HepG2 (cell line): ENCODE measurements around the gene THAP9. TPM values are rescaled to one million over a fixed set of nuclear protein-coding genes. Genes with fewer than 3 reads are reported as not detected.
A peak's percentile ranks its signal among the peaks of the same experiment; 100 is the strongest.

Experiments
- CBFB ChIP-seq: sonication (generic); formaldehyde crosslinking; IDR thresholded peaks from 2 replicates; pipeline ENCODE4 v1.4.0; 2020; ENCODE audit warnings: missing genetic modification reagents
- CEBPB ChIP-seq: IDR thresholded peaks from 2 replicates; pipeline ENCODE4 v1.6.1; 2011; ENCODE audit warnings: low read depth, low read length, improper control_type of control experiment, borderline replicate concordance
- HNRNPLL ChIP-seq: fragments of 200-400 bp; formaldehyde crosslinking; IDR thresholded peaks from 2 replicates; pipeline ENCODE4 v1.6.1; 2017; ENCODE audit warnings: mild to moderate bottlenecking, low read depth, low read length; ENCODE audit not compliant: poor library complexity, severe bottlenecking
- HOXA3 ChIP-seq: sonication (generic); formaldehyde crosslinking; IDR thresholded peaks from 2 replicates; pipeline ENCODE4 v1.5.0; 2020; ENCODE audit warnings: missing genetic modification reagents
- KLF15 ChIP-seq: sonication (generic); formaldehyde crosslinking; IDR thresholded peaks from 2 replicates; pipeline ENCODE4 v1.8.1; 2023; ENCODE audit warnings: borderline replicate concordance, mild to moderate bottlenecking, inconsistent platforms, missing genetic modification reagents, mixed read lengths
- MAFG ChIP-seq: sonication (generic); formaldehyde crosslinking; IDR thresholded peaks from 2 replicates; pipeline ENCODE4 v1.5.1; 2020; ENCODE audit warnings: mild to moderate bottlenecking, missing genetic modification reagents
- MEIS2 ChIP-seq: sonication (generic); formaldehyde crosslinking; IDR thresholded peaks from 2 replicates; pipeline ENCODE4 v1.9.0; 2021; ENCODE audit warnings: mild to moderate bottlenecking, missing genetic modification reagents
- MYNN ChIP-seq: sonication (generic); formaldehyde crosslinking; IDR thresholded peaks from 2 replicates; pipeline ENCODE4 v1.4.0; 2020; ENCODE audit warnings: mild to moderate bottlenecking, low read depth, missing genetic modification reagents
- REXO4 ChIP-seq: sonication (generic); formaldehyde crosslinking; IDR thresholded peaks from 2 replicates; pipeline ENCODE4 v1.8.0; 2022; ENCODE audit warnings: missing genetic modification reagents, mild to moderate bottlenecking, borderline replicate concordance
- TGIF2 ChIP-seq: IDR thresholded peaks from 2 replicates; pipeline ENCODE4 v1.6.1; 2016; ENCODE audit warnings: control low read depth, missing compliant biosample characterization
- ZNF180 ChIP-seq: sonication (generic); formaldehyde crosslinking; IDR thresholded peaks from 2 replicates; pipeline ENCODE4 v1.4.0; 2020; ENCODE audit warnings: low read depth, missing genetic modification reagents, borderline replicate concordance
- ZNF256 ChIP-seq: sonication (generic); formaldehyde crosslinking; conservative IDR thresholded peaks from 2 replicates; pipeline ENCODE4 v1.4.0; 2020; ENCODE audit warnings: missing genetic modification reagents
- ZNF430 ChIP-seq: sonication (generic); formaldehyde crosslinking; IDR thresholded peaks from 2 replicates; pipeline ENCODE4 v1.9.0; 2021; ENCODE audit warnings: mild to moderate bottlenecking, missing genetic modification reagents
- ZNF546 ChIP-seq: sonication (generic); formaldehyde crosslinking; conservative IDR thresholded peaks from 2 replicates; pipeline ENCODE4 v1.8.1; 2023; ENCODE audit warnings: mild to moderate bottlenecking, missing genetic modification reagents
- ZNF550 ChIP-seq: sonication (generic); formaldehyde crosslinking; IDR thresholded peaks from 2 replicates; pipeline ENCODE4 v1.4.0; 2020; ENCODE audit warnings: mild to moderate bottlenecking, missing genetic modification reagents, borderline replicate concordance
- ZNF562 ChIP-seq: sonication (generic); formaldehyde crosslinking; IDR thresholded peaks from 2 replicates; pipeline ENCODE4 v1.8.0; 2022; ENCODE audit warnings: missing genetic modification reagents, borderline replicate concordance
- ZSCAN12 ChIP-seq: sonication (generic); formaldehyde crosslinking; IDR thresholded peaks from 2 replicates; pipeline ENCODE4 v1.9.0; 2021; ENCODE audit warnings: mild to moderate bottlenecking, missing genetic modification reagents
- ZSCAN21 ChIP-seq: sonication (generic); formaldehyde crosslinking; IDR thresholded peaks from 2 replicates; pipeline ENCODE4 v1.8.0; 2022; ENCODE audit warnings: mild to moderate bottlenecking, missing genetic modification reagents, moderate library complexity, borderline replicate concordance
- polyA plus RNA-seq, 8 experiments: library from polyadenylated mRNA; depleted of rRNA in 3 of 8; stranded (reverse) in 7 of 8; unstranded in 1 of 8; fragments of >200 nt; fragmentation: Illumina TruSeq in 4 of 8; extraction: Trizol in 4 of 8; gene quantifications; 2 replicates each; pipeline versions ENCODE4 v1.2.1 to v1.2.3, GENCODE V29; 2011 to 2016; ENCODE audit warnings: low read depth in 4 of 8, missing spikeins in 1 of 8, mixed read lengths in 1 of 8; ENCODE audit not compliant: insufficient read depth in 1 of 8
- total RNA-seq, 5 experiments: library from RNA; depleted of rRNA; stranded (reverse); fragments of >200 nt; fragmentation: Illumina TruSeq; extraction: Trizol; gene quantifications; 2 replicates each; pipeline ENCODE4 v1.2.3, GENCODE V29; 2016; ENCODE audit warnings: low read depth in 1 of 5
- TF ChIP-seq, protein P1 (sequence below): sonication (generic); formaldehyde crosslinking; IDR thresholded peaks from 2 replicates; pipeline ENCODE4 v1.4.0; 2020; ENCODE audit warnings: missing genetic modification reagents, borderline replicate concordance
- TF ChIP-seq, protein P2 (sequence below): fragments of 450-650 bp; IDR thresholded peaks from 2 replicates; pipeline ENCODE4 v1.6.1; 2017; ENCODE audit warnings: mild to moderate bottlenecking
- TF ChIP-seq, protein P3 (sequence below): sonication (generic); formaldehyde crosslinking; IDR thresholded peaks from 2 replicates; pipeline ENCODE4 v1.5.0; 2020; ENCODE audit warnings: missing genetic modification reagents, mild to moderate bottlenecking, borderline replicate concordance

Gene THAP9
- total and polyA plus RNA-seq, 2 of the 13 experiments (the other 11 are each of a cell fraction or from before 2014, with no cell fraction given) = 6.0 to 7.2 TPM

DNA sequence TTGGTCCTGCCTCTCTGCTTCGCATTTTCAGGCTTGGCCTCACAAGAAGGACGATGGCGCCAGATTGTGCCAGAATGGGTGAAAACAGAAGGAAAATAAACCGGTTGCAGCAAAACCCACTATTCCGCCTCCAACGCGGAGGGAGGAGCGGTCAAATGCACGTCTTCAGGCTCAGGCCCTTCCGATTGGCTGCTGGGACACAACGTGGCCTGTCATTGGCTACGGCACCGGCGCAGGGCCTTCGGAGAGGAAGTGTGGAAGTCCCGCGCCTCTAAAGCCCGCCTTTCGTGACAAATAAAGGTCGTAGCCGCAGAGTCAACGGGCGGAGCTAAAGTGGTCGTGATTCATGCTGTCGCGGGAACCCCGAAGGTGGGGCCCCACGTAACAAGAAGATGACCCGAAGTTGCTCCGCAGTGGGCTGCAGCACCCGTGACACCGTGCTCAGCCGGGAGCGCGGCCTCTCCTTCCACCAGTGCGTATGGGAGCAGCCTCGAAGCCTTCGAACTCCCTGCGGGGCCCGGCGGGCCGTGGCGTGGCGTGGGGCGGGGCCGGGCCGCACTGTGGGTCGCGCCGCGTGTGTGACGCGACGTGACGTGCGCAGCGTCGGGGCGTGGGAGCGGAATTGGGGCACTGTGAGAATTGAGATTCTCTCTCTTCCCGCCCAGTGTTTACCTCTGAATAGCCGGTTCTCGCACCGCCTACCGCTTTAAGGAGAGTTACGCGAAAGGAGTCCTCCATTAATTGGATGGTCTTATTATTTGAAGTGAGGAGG, at the start of gene THAP9 (continued):
- TF ChIP-seq ZNF562 (CRISPR knock-in tag) (peak; percentile 42; the same call in 1 of the 2 replicates), REXO4 (CRISPR knock-in tag) (0 out of 2 replicates have a peak, but pooled peaks have one; percentile 88), HNRNPLL (peak; percentile 99), MAFG (CRISPR knock-in tag) (no peak), ZNF430 (CRISPR knock-in tag) (0 out of 2 replicates have a peak, but pooled peaks have one; percentile 43), HOXA3 (peak; percentile 99), ZNF550 (no peak; the same call in 1 of the 2 replicates), CEBPB (no peak; the same call in 1 of the 2 replicates), KLF15 (CRISPR knock-in tag) (no peak), ZNF546 (CRISPR knock-in tag) (0 out of 2 replicates have a peak, but pooled peaks have one; percentile 80), CBFB (CRISPR knock-in tag) (peak; percentile 76), MEIS2 (CRISPR knock-in tag) (peak; percentile 62; the same call in 1 of the 2 replicates), ZNF180 (CRISPR knock-in tag) (no peak), ZSCAN21 (CRISPR knock-in tag) (peak; percentile 87), ZSCAN12 (no peak), ZNF256 (0 out of 2 replicates have a peak, but pooled peaks have one; percentile 75), TGIF2 (CRISPR knock-in tag) (no peak; the same call in 1 of the 2 replicates), MYNN (CRISPR knock-in tag) (peak; percentile 40; the same call in 1 of the 2 replicates)
- TF ChIP-seq, protein P1, sequence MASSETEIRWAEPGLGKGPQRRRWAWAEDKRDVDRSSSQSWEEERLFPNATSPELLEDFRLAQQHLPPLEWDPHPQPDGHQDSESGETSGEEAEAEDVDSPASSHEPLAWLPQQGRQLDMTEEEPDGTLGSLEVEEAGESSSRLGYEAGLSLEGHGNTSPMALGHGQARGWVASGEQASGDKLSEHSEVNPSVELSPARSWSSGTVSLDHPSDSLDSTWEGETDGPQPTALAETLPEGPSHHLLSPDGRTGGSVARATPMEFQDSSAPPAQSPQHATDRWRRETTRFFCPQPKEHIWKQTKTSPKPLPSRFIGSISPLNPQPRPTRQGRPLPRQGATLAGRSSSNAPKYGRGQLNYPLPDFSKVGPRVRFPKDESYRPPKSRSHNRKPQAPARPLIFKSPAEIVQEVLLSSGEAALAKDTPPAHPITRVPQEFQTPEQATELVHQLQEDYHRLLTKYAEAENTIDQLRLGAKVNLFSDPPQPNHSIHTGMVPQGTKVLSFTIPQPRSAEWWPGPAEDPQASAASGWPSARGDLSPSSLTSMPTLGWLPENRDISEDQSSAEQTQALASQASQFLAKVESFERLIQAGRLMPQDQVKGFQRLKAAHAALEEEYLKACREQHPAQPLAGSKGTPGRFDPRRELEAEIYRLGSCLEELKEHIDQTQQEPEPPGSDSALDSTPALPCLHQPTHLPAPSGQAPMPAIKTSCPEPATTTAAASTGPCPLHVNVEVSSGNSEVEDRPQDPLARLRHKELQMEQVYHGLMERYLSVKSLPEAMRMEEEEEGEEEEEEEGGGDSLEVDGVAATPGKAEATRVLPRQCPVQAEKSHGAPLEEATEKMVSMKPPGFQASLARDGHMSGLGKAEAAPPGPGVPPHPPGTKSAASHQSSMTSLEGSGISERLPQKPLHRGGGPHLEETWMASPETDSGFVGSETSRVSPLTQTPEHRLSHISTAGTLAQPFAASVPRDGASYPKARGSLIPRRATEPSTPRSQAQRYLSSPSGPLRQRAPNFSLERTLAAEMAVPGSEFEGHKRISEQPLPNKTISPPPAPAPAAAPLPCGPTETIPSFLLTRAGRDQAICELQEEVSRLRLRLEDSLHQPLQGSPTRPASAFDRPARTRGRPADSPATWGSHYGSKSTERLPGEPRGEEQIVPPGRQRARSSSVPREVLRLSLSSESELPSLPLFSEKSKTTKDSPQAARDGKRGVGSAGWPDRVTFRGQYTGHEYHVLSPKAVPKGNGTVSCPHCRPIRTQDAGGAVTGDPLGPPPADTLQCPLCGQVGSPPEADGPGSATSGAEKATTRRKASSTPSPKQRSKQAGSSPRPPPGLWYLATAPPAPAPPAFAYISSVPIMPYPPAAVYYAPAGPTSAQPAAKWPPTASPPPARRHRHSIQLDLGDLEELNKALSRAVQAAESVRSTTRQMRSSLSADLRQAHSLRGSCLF = no peak
- TF ChIP-seq, protein P2, sequence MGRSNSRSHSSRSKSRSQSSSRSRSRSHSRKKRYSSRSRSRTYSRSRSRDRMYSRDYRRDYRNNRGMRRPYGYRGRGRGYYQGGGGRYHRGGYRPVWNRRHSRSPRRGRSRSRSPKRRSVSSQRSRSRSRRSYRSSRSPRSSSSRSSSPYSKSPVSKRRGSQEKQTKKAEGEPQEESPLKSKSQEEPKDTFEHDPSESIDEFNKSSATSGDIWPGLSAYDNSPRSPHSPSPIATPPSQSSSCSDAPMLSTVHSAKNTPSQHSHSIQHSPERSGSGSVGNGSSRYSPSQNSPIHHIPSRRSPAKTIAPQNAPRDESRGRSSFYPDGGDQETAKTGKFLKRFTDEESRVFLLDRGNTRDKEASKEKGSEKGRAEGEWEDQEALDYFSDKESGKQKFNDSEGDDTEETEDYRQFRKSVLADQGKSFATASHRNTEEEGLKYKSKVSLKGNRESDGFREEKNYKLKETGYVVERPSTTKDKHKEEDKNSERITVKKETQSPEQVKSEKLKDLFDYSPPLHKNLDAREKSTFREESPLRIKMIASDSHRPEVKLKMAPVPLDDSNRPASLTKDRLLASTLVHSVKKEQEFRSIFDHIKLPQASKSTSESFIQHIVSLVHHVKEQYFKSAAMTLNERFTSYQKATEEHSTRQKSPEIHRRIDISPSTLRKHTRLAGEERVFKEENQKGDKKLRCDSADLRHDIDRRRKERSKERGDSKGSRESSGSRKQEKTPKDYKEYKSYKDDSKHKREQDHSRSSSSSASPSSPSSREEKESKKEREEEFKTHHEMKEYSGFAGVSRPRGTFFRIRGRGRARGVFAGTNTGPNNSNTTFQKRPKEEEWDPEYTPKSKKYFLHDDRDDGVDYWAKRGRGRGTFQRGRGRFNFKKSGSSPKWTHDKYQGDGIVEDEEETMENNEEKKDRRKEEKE = no peak
- TF ChIP-seq, protein P3, sequence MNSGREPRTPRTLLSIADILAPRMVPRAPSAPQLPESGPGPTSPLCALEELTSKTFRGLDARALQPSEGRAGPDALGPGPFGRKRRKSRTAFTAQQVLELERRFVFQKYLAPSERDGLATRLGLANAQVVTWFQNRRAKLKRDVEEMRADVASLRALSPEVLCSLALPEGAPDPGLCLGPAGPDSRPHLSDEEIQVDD (CRISPR knock-in tag) = peak; percentile 66; the same call in 1 of the 2 replicates
